Measurements from ENCODE around the gene SDK1.

DNA sequence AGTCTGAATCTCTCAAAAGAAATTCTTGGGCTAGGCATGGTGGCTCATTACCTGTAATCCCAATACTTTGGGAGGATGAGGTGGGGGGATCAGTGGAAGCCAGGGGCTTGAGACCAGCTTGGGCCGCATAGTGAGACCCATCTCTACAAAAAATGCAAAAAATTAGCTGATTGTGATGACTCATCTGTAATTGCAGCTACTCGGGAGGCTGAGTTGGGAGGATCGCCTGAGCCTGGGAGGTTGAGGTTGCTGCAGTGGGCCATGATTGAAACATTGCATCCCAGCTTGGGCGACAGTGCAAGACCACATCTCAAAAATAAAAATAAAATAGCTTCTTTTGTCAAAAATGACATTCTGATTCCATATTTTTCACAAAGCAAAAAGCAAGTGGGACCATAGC is 736.3 kb downstream of the SDK1 start:
- no peak for TF ChIP-seq EZH2 (IDR thresholded peaks at IDR 0.05; ENCODE audit: insufficient read depth, poor library complexity, severe bottlenecking)
- no peak for TF ChIP-seq EZH2phosphoT487 (IDR thresholded peaks at IDR 0.05; ENCODE audit: insufficient read depth, low read depth)

All from GM23248 (cell line).